Stomach (tissue), 4 donors: ENCODE measurements around the gene ANKS1B.

Experiments used
- EP300 ChIP-seq: sonication (generic); formaldehyde crosslinking; IDR thresholded peaks from one replicate; pipeline ENCODE4 v1.6.1; 2017; ENCODE audit warnings: antibody characterized with exemption
- POLR2A ChIP-seq, 4 donors: fragments of 450-650 bp; IDR thresholded peaks; one replicate each; pipeline ENCODE4 v1.6.1; 2016; ENCODE audit warnings: antibody characterized with exemption in 4 of 4, control low read depth in 2 of 4, mild to moderate bottlenecking in 1 of 4, moderate library complexity in 1 of 4
- POLR2AphosphoS5 ChIP-seq, 3 donors: sonication (generic); formaldehyde crosslinking; IDR thresholded peaks; one replicate each; pipeline ENCODE4 v1.6.1; 2016; ENCODE audit warnings: antibody characterized with exemption in 3 of 3
- TF ChIP-seq, protein P1 (sequence below), 7 experiments: fragments of 450-650 bp in 4 of 7; fragments of 200-600 bp in 3 of 7; sonication (generic) in 3 of 7; IDR thresholded peaks; one replicate each; pipeline ENCODE4 v1.5.1; 2016 to 2019; ENCODE audit warnings: antibody characterized with exemption in 7 of 7, control low read depth in 2 of 7, mild to moderate bottlenecking in 1 of 7

DNA sequence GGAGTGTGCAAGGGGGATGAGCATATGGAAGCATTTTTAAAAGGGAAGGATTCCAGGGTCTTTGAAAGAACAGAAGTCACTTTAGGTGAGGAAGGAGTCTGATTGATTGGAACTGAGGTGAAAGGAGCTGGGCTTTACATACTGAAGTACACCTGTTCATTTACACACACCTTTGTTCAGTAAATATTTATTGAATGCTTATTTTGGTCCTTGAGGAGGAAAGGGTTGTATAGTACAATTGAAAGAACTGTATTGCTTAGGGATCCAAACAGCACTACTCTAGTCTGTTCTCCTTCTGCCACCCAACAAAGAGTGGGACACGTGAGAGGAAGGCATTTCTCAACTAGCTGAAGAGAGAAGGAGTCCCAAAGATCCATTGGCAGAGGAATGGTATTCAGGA lies 1275.7 kb downstream of the ANKS1B start:
- TF ChIP-seq POLR2A (IDR thresholded peaks at IDR 0.05) (no peak), POLR2AphosphoS5 (IDR thresholded peaks at IDR 0.05) (no peak), EP300 (no peak)
- TF ChIP-seq, protein P1, sequence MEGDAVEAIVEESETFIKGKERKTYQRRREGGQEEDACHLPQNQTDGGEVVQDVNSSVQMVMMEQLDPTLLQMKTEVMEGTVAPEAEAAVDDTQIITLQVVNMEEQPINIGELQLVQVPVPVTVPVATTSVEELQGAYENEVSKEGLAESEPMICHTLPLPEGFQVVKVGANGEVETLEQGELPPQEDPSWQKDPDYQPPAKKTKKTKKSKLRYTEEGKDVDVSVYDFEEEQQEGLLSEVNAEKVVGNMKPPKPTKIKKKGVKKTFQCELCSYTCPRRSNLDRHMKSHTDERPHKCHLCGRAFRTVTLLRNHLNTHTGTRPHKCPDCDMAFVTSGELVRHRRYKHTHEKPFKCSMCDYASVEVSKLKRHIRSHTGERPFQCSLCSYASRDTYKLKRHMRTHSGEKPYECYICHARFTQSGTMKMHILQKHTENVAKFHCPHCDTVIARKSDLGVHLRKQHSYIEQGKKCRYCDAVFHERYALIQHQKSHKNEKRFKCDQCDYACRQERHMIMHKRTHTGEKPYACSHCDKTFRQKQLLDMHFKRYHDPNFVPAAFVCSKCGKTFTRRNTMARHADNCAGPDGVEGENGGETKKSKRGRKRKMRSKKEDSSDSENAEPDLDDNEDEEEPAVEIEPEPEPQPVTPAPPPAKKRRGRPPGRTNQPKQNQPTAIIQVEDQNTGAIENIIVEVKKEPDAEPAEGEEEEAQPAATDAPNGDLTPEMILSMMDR (IDR thresholded peaks at IDR 0.05), result no peak
